ENCODE data around the gene TTBK1.

Gene TTBK1

DNA sequence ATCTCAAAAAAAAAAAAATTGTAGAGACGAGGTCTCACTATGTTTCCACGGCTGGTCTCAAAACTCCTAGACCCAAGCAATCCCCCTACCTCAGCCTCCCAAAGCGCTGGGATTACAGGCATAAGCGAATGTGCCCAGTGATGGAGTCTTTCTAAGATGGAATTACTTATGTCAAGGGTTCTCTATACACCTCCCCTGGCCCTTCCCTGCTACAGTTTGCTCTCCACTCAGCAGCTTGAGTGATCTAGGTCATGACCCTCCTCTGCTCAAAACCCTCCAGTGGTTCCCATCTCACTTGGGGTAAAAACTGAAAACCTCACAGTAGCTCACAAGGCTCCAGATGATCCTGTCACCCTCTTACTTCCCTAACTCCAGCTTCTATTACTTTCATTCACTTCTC lies 12.2 kb upstream of the TTBK1 start:
- Histone ChIP-seq H3K9me3 (no peaks in the 10 kb centered on the region), H3K27me3 (ENCODE audit: low read depth) (no peaks in the 10 kb centered on the region), H3K36me3 (replicated peaks) (peaks cover 17% of the 10 kb centered on the region), H3K4me3 (no peak overlapping the region), H3K4me1 (peaks cover 9% of the 10 kb centered on the region)
- in situ Hi-C loops (cut with MboI; ENCODE audit: low sequenced_read_pairs): no loop called here
- DNase-seq (ENCODE audit: low spot score in 2 of 2): no peak

DNA sequence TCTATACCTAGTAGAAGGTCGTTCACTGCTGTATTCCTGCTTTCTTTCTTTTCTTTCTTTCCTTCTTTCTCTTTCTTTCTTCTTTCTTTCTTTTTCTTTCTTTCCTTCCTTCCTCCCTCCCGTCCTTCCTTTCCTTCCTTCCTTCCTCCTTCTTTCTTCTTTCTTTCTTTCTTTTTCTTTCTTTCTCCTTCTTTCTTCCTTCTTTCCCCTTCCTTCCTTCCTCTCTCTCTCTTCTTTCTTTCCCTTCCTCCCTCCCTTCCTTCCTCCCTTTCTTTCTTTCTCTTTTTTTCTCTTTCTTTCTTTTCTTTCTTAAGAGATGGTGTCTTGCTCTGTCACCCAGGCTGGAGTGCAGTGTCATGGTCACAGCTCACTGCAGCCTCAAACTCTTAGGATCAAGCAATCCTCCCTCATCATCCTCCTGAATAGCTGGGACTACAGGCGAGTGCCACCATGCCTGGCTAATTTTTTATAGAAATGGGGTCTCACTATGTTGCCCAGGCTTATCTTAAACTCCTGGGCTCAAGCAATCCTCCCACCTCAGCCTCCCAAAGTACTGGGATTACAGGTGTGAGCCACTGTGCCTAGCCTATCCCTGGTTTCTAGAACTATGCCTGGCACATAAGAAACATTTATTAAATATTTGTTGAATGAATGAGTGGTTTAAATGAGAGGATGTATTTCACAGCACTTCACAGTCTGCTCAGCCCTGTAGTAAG lies 11.4 kb upstream of the TTBK1 start:
- H3K4me1 ChIP-seq: peaks cover 9% of the 10 kb centered on the region
- H3K9me3 ChIP-seq: no peaks in the 10 kb centered on the region
- no peaks in the 10 kb centered on the region for H3K27me3 ChIP-seq (ENCODE audit: low read depth)
- DNase-seq (ENCODE audit: low spot score in 2 of 2): no peak
- in situ Hi-C loops (cut with MboI; ENCODE audit: low sequenced_read_pairs): no loop called here
- H3K36me3 ChIP-seq (replicated peaks): peaks cover 9% of the 10 kb centered on the region
- no peak overlapping the region for H3K4me3 ChIP-seq

DNA sequence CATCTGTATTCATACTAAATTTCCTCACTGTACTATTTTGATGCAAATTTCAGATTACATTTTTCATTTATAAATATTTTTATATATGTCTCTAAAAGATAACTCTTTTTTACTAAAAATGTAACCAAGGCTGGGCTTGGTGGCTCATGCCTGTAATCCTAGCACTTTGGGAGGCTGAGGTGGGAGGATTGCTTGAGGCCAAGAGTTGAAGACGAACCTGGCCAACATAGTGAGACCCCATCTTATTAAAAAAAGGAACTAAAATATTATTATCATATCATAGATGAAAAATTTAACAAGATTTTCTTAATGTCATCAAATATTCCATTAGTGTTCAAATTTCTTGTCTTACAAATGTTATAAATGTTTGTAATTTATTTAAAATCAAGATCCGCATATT lies 7.4 kb upstream of the TTBK1 start:
- no peak for DNase-seq (ENCODE audit: low spot score in 2 of 2)
- H3K36me3 ChIP-seq (replicated peaks): no peaks in the 10 kb centered on the region
- no peak overlapping the region for H3K4me3 ChIP-seq
- H3K9me3 ChIP-seq: no peaks in the 10 kb centered on the region; the same call in 1 of the 2 replicates
- peaks cover 8% of the 10 kb centered on the region; the same call in 1 of the 2 replicates for H3K27me3 ChIP-seq (ENCODE audit: low read depth)
- in situ Hi-C loops (cut with MboI; ENCODE audit: low sequenced_read_pairs): no loop called here
- H3K4me1 ChIP-seq: no peaks in the 10 kb centered on the region

DNA sequence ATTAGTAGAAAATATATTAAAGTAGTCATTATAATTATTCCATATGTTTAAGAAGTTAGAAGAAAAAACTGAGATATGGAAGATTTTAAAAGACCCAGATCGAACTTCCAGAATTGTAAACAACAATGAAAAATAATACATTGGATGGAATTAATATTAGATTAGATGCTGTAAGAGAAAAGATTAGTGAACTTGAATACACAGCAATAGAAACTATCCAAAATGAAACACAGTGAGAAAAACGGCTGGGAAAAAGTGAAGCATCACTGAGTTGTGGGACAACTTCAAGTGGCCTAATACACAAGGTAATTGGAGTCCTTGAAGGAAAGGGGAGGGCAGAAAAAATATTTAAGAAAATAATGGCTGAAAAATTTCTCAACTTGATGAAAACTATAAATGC lies 4.2 kb upstream of the TTBK1 start:
- in situ Hi-C loops (cut with MboI; ENCODE audit: low sequenced_read_pairs): no loop called here

DNA sequence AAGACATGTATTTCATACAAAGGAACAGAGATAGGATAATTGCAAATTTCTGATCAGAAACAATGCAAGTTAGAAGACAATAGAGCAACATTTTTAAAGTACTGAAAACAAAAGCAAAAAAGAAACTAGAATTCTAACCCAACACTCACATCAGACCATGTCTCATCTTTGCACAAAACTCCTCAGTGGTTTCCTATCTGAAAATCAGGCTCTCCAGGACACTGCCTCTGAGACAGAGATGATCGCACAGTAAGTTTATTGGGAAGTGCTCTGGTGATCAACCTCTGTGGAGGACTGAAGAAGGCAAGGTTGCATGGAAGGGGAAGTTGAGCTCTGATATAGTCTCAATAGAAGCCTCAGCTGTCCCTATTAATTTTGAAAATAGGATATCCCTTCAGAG lies 2.3 kb upstream of the TTBK1 start:
- Histone ChIP-seq H3K9me3 (no peaks in the 10 kb centered on the region; the same call in 1 of the 2 replicates), H3K27me3 (ENCODE audit: low read depth) (peaks cover 20% of the 10 kb centered on the region)

More for the DNA sequence above, 4.2 kb upstream of the TTBK1 start:
- no peaks in the 10 kb centered on the region for H3K36me3 ChIP-seq (replicated peaks)
- H3K4me1 ChIP-seq: no peaks in the 10 kb centered on the region
- H3K4me3 ChIP-seq: no peak overlapping the region
- H3K9me3 ChIP-seq: no peaks in the 10 kb centered on the region; the same call in 1 of the 2 replicates
- DNase-seq (ENCODE audit: low spot score in 2 of 2): no peak
- H3K27me3 ChIP-seq (ENCODE audit: low read depth): peaks cover 20% of the 10 kb centered on the region

DNA sequence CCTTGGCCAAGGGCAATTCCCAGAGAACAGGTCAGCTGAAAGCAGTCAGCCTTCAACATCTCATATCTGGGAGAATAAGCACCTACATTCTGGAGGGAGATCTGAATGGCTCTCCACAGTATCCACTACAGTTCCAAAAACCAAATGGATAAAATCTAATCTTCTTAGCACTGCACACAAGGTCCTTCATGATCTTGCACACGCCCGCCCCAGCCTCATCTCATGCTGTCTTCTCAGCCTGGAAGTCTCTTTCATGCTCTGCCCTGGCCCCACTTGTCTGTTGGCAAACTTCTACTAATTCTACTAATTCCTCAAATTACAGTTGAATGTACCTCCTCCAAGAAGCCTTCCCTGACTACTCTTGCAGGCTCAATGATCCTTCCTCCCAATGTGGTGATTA lies 1.8 kb upstream of the TTBK1 start:
- DNase-seq (ENCODE audit: low spot score in 2 of 2): no peak
- no peaks in the 10 kb centered on the region for H3K36me3 ChIP-seq (replicated peaks)
- peaks cover under 1% of the 10 kb centered on the region; the same call in 1 of the 2 replicates for H3K4me1 ChIP-seq
- no peaks in the 10 kb centered on the region; the same call in 1 of the 2 replicates for H3K9me3 ChIP-seq
- H3K4me3 ChIP-seq: no peak overlapping the region
- in situ Hi-C loops (cut with MboI; ENCODE audit: low sequenced_read_pairs): no loop called here
- peaks cover 20% of the 10 kb centered on the region for H3K27me3 ChIP-seq (ENCODE audit: low read depth)

More for the DNA sequence above, 2.3 kb upstream of the TTBK1 start:
- in situ Hi-C loops (cut with MboI; ENCODE audit: low sequenced_read_pairs): no loop called here
- Histone ChIP-seq H3K4me1 (no peaks in the 10 kb centered on the region), H3K4me3 (no peak overlapping the region), H3K36me3 (replicated peaks) (no peaks in the 10 kb centered on the region)
- no peak for DNase-seq (ENCODE audit: low spot score in 2 of 2)

DNA sequence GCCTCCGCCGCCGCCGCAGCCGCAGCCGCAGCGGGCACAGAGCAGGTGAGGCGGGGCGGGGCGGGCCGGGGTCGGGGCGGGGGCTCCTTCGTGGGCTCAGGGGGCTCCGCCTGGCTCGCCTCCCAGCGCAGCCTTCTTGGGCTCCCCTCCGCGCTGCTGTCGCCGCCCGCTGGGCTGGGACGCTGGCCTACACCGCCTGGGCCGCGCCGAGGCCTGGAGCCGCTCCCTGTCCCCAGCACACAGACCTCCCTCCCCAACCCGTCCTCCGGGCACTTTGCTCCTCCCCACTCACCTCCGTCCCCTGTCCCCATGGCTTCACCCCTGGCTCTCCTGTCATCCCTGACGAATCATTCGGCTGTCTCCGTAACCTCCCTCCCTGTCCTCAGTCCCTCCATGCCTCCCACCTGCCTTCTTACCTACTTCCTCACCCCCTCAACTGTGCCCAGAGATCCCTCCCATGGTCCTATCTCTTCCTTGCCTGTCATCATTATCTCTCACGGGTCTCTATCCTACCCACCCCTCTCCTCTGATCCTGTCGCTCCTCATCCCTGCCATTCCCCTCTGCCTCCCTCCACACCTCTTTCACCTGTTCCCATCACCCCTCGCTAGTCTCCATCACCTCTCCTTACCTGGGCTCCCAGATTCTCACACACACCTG lies 512 bp downstream of the TTBK1 start:
- peaks cover 12% of the 10 kb centered on the region for H3K4me1 ChIP-seq
- peaks cover 13% of the 10 kb centered on the region for H3K27me3 ChIP-seq (ENCODE audit: low read depth)
- in situ Hi-C loops (cut with MboI; ENCODE audit: low sequenced_read_pairs): no loop called here
- no peaks in the 10 kb centered on the region for H3K9me3 ChIP-seq
- no peak overlapping the region for H3K4me3 ChIP-seq
- H3K36me3 ChIP-seq (replicated peaks): no peaks in the 10 kb centered on the region
- DNase-seq (ENCODE audit: low spot score in 2 of 2): no peak

DNA sequence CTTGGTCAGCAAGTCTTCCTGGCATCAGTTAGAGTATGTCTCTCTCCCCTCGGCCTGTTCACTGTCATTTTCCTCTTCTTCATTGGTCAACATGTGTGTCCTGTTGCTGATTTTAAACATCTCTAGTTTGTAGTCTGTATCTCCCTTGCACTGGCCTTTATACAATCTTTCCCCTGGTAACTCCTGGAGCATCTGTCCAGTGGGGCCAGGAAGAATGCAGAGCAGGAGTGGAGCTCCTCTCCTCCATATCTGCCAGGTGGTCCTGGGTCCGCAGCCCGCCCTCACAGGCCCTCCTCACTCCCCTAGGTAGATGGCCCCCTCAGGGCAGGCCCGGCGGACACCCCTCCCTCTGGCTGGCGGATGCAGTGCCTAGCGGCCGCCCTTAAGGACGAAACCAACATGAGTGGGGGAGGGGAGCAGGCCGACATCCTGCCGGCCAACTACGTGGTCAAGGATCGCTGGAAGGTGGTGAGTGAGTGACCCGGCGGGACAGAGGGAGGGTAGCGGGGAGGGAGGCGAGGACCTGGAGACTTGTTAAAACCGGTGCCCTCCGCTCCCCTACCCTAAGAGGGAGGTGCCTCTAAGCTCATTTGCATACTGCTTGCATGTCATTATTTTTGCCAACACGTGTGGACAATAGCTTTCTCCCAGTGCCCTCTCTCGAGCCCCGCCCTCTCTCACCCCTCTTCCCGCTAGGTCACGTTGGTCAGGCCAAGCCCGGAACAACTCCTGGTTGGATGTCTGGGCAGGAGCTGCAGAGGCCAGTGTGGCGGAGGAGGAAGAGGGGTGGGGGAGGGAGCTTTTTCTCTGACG lies 3.2 kb downstream of the TTBK1 start:
- peak; percentile 32 to 80 for DNase-seq (ENCODE audit: low spot score in 2 of 2)
- Histone ChIP-seq H3K36me3 (replicated peaks) (no peaks in the 10 kb centered on the region), H3K9me3 (no peaks in the 10 kb centered on the region), H3K4me3 (peak overlapping the region; percentile 44), H3K27me3 (ENCODE audit: low read depth) (peaks cover 13% of the 10 kb centered on the region), H3K4me1 (peaks cover 17% of the 10 kb centered on the region)
- in situ Hi-C loops (cut with MboI; ENCODE audit: low sequenced_read_pairs): no loop called here

DNA sequence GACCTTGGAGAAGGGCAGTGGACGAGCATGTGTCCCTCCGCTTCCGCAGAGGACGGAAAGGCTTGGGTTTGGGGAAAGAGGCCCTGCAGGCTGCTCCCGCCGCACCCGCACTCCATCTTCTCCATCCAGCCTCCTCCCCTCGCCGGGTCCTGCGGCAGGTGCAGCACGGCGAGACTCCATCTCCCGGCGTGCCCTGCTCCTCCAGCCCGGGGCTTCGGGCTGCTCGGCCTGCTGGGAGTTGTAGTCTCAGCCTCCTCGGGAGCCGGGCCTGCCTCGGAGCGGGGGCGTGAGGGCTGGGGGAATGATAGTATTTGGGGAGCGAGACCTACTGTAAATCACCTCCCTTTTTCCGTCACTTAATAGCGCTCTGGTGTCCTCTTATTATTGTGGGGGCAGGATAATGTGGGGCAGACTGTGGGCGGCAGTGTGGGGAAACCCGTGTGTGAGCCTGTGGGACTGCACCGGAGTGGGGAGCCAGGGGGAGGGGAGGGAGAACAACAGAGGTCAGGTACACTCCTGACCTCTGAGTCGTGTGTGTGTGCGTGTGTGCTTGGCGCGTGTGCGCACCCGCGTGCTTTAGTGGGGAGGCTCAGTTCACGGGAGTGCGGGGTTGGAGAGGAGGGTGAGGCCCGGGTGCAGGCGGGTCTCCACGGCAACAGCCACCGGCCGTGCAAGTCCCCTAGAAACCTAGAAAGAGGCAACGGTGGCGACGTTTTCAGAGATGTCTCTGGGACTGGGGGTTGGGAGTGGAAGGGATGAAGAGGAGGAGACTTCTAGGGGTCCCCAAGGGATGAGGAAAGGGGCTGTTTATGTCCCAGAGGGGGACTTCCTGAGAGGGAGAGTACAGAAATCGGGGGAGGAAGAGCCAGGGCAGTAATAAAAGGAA lies 4.1 kb downstream of the TTBK1 start:
- H3K27me3 ChIP-seq (ENCODE audit: low read depth): peaks cover 13% of the 10 kb centered on the region
- peak overlapping the region; percentile 44 for H3K4me3 ChIP-seq
- H3K36me3 ChIP-seq (replicated peaks): no peaks in the 10 kb centered on the region
- no peaks in the 10 kb centered on the region for H3K9me3 ChIP-seq
- in situ Hi-C loops (cut with MboI; ENCODE audit: low sequenced_read_pairs): no loop called here
- DNase-seq (ENCODE audit: low spot score in 2 of 2): peak; percentile 71 to 86
- H3K4me1 ChIP-seq: peaks cover 17% of the 10 kb centered on the region

DNA sequence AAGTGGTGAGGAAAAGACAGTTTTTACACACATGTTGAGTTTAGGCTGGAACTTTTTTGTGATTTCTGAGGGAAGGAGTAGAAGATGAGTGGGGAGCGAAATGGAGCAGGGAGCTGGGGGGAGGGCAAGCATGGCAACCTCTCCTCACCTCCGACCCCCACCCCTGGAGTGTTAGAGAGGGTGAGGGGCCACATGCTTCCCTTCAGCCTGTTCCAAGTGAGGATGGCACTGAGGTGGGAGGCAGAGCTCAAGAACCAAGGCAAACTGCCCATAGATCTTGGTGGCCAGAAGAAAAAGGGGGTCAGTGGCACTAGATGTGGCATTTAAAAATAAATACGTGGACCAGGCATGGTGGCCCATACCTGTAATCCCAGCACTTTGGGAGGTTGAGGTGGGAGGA lies 4.8 kb downstream of the TTBK1 start:
- Histone ChIP-seq H3K27me3 (ENCODE audit: low read depth) (peaks cover 9% of the 10 kb centered on the region), H3K4me1 (peaks cover 17% of the 10 kb centered on the region), H3K9me3 (no peaks in the 10 kb centered on the region), H3K4me3 (no peak overlapping the region), H3K36me3 (replicated peaks) (no peaks in the 10 kb centered on the region)
- DNase-seq (ENCODE audit: low spot score in 2 of 2): no peak
- in situ Hi-C loops (cut with MboI; ENCODE audit: low sequenced_read_pairs): no loop called here

DNA sequence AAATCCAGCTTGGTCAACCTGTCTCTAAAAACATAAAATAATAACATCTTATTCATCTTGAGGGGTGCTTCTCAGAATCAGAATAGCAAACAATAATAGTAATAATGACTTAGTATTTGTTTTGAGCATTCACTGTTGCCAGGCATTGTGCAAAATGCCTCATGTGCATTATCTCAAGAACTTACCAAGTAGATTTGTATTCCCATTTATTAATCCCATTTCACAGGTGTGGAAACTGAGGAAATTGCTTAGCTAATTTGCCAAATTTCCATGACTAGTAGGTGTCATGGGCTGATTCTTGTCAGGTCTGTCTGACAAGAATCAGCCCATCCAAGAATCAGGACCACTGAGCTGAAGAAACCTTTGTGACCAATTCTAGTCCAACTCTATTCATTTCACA lies 5.5 kb downstream of the TTBK1 start:
- no peaks in the 10 kb centered on the region for H3K9me3 ChIP-seq
- H3K4me1 ChIP-seq: peaks cover 17% of the 10 kb centered on the region
- no peaks in the 10 kb centered on the region for H3K36me3 ChIP-seq (replicated peaks)
- no peak for DNase-seq (ENCODE audit: low spot score in 2 of 2)
- peaks cover 5% of the 10 kb centered on the region for H3K27me3 ChIP-seq (ENCODE audit: low read depth)
- in situ Hi-C loops (cut with MboI; ENCODE audit: low sequenced_read_pairs): no loop called here
- H3K4me3 ChIP-seq: no peak overlapping the region

DNA sequence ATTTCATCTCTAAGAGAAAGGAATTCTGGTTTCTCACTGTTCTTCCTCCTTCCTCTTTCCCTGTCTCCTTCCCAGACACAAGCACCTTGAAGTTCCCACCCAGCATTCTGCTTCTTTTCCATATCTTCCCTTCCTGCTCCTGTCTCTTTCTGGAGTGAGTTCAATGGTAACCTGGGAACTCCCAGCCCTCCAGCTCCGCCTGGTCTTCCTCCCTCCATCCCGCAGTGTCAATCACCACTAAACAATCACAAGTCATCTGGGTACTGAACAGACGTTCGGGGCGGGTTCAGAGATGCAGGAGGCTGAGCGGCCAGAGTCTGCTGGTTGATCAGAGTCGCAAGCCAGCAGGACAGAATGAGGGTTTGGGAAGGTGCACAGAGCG lies 7.7 kb downstream of the TTBK1 start:
- in situ Hi-C loops (cut with MboI; ENCODE audit: low sequenced_read_pairs): no loop called here
- H3K4me3 ChIP-seq: no peak overlapping the region
- peaks cover 17% of the 10 kb centered on the region for H3K4me1 ChIP-seq
- peaks cover 3% of the 10 kb centered on the region; the same call in 1 of the 2 replicates for H3K27me3 ChIP-seq (ENCODE audit: low read depth)
- H3K36me3 ChIP-seq (replicated peaks): no peaks in the 10 kb centered on the region
- peak; percentile 31 to 69 for DNase-seq (ENCODE audit: low spot score in 2 of 2)
- no peaks in the 10 kb centered on the region for H3K9me3 ChIP-seq

DNA sequence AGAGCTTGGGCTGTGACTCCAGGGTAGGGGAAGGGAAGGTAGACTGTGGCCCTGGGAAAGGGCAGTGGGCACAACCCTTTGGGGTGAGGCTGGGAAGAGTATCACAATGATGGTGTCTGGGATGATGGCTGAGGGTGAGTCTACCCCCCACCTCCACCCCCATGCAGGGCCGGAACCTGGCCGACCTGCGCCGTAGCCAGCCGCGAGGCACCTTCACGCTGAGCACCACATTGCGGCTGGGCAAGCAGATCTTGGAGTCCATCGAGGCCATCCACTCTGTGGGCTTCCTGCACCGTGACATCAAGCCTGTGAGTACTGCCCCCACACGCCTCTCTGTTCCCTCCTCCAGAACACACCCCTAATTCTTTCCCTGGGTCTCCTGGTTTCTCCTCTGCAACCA lies 10.1 kb downstream of the TTBK1 start:
- H3K36me3 ChIP-seq (replicated peaks): no peaks in the 10 kb centered on the region
- H3K27me3 ChIP-seq (ENCODE audit: low read depth): peaks cover 3% of the 10 kb centered on the region; the same call in 1 of the 2 replicates
- H3K4me3 ChIP-seq: no peak overlapping the region
- H3K9me3 ChIP-seq: no peaks in the 10 kb centered on the region
- peaks cover 5% of the 10 kb centered on the region; the same call in 1 of the 2 replicates for H3K4me1 ChIP-seq
- in situ Hi-C loops (cut with MboI; ENCODE audit: low sequenced_read_pairs): no loop called here
- DNase-seq (ENCODE audit: low spot score in 2 of 2): no peak

All from HAP-1 (cell line).